Keratinocyte (primary cell): Measurements from ENCODE around the gene GGCX. TPM values are rescaled to one million over a fixed set of nuclear protein-coding genes. Genes with fewer than 3 reads are reported as not detected.

ENCODE experiments used
- DNase-seq: peaks from one replicate; pipeline ENCODE4 v3.0.0-alpha.2; 2011; ENCODE audit warnings: low read depth, missing footprints, low spot score
- FAIRE-seq: peaks from 2 replicates; lab custom pipeline; 2011; peaks lifted over from hg19 to GRCh38; lab: Jason Lieb, UNC
- H2AFZ ChIP-seq: 2 replicates; pipeline ENCODE4 v1.6.0; 2012; ENCODE audit warnings: low read length, control low read depth, inconsistent platforms; ENCODE audit not compliant: control insufficient read depth
- H3K27ac ChIP-seq: 2 replicates; pipeline ENCODE4 v1.5.1; 2011; ENCODE audit warnings: low read length; ENCODE audit not compliant: control insufficient read depth, insufficient read depth
- H3K27me3 ChIP-seq: 3 replicates; pipeline ENCODE4 v1.6.0; 2011; ENCODE audit warnings: low read length; ENCODE audit not compliant: control insufficient read depth, insufficient read depth; ENCODE audit errors: extremely low read depth
- H3K36me3 ChIP-seq, 2 experiments: 2 replicates in 1 of 2; 3 replicates in 1 of 2; pipeline ENCODE4 v1.5.1; 2011; ENCODE audit warnings: low read length in 2 of 2, mild to moderate bottlenecking in 1 of 2; ENCODE audit not compliant: control insufficient read depth in 2 of 2, insufficient read depth in 2 of 2; ENCODE audit errors: extremely low read depth in 1 of 2
- H3K4me1 ChIP-seq: 3 replicates; pipeline ENCODE4 v1.5.1; 2011; ENCODE audit warnings: low read length; ENCODE audit not compliant: control insufficient read depth, insufficient read depth; ENCODE audit errors: extremely low read depth
- H3K4me2 ChIP-seq: 3 replicates; pipeline ENCODE4 v1.6.0; 2011; ENCODE audit warnings: low read depth, low read length; ENCODE audit not compliant: control insufficient read depth, insufficient read depth; ENCODE audit errors: extremely low read depth
- H3K4me3 ChIP-seq, 3 experiments: fragments of 200-600 bp in 1 of 3; sonication (generic) in 1 of 3; 2 replicates in 2 of 3; 3 replicates in 1 of 3; pipeline ENCODE4 v1.5.1; 2011 to 2016; ENCODE audit warnings: low read length in 3 of 3, mild to moderate bottlenecking in 3 of 3, control low read depth in 2 of 3, inconsistent platforms in 1 of 3, low read depth in 1 of 3, mixed read lengths in 1 of 3, mixed run types in 1 of 3, moderate library complexity in 1 of 3; ENCODE audit not compliant: control insufficient read depth in 2 of 3, insufficient read depth in 2 of 3; ENCODE audit errors: extremely low read depth in 1 of 3
- H3K79me2 ChIP-seq: 2 replicates; pipeline ENCODE4 v1.6.0; 2012; ENCODE audit warnings: low read length; ENCODE audit not compliant: control insufficient read depth, insufficient read depth
- H3K9ac ChIP-seq: 3 replicates; pipeline ENCODE4 v1.6.0; 2011; ENCODE audit warnings: low read length; ENCODE audit not compliant: control insufficient read depth, insufficient read depth; ENCODE audit errors: extremely low read depth
- H3K9me1 ChIP-seq: 3 replicates; pipeline ENCODE4 v1.6.0; 2011; ENCODE audit warnings: low read length; ENCODE audit not compliant: control insufficient read depth, insufficient read depth; ENCODE audit errors: extremely low read depth
- H3K9me3 ChIP-seq: 2 replicates; pipeline ENCODE4 v1.5.1; 2012; ENCODE audit warnings: low read depth, low read length; ENCODE audit not compliant: control insufficient read depth
- H4K20me1 ChIP-seq: 3 replicates; pipeline ENCODE4 v1.6.0; 2011; ENCODE audit warnings: low read length; ENCODE audit not compliant: control insufficient read depth, insufficient read depth; ENCODE audit errors: extremely low read depth
- EZH2 ChIP-seq: IDR thresholded peaks from one replicate; pipeline ENCODE4 v1.6.1; 2012; ENCODE audit warnings: inconsistent platforms, mild to moderate bottlenecking, low read length, moderate library complexity
- dilution Hi-C: fragments of 300-500 bp; cut with MboI; formaldehyde crosslinking; loops from one replicate; pipeline ENCODE4 v1.7.0; 2020; ENCODE audit warnings: low sequenced_read_pairs; ENCODE audit not compliant: extremely low pct_ligation_motif_present
- polyA plus RNA-seq, 5 experiments: library from polyadenylated mRNA; depleted of rRNA in 3 of 5; stranded (reverse) in 3 of 5; stranded (forward) in 1 of 5; unstranded in 1 of 5; fragments of >200 nt; gene quantifications; 1 replicate in 1 of 5; 2 replicates in 3 of 5; 3 replicates in 1 of 5; pipeline versions ENCODE4 v1.2.1 to v1.2.3, GENCODE V29; 2011 to 2012; ENCODE audit warnings: missing spikeins in 2 of 5, low read depth in 1 of 5, low replicate concordance in 1 of 5
- TF ChIP-seq, protein P1 (sequence below), 3 experiments: IDR thresholded peaks in 1 of 3; conservative IDR thresholded peaks in 1 of 3; optimal IDR thresholded peaks in 1 of 3; 2 replicates in 2 of 3; 3 replicates in 1 of 3; pipeline versions ENCODE3 to v1.5.1; 2011; ENCODE audit warnings: low read length in 3 of 3, mild to moderate bottlenecking in 3 of 3, moderate library complexity in 2 of 3, control low read depth in 1 of 3, inconsistent platforms in 1 of 3; ENCODE audit not compliant: insufficient read depth in 2 of 3; ENCODE audit errors: extremely low read depth in 1 of 3

Gene GGCX
- polyA plus RNA-seq, 1 donor (not counting 4 experiments of a cell fraction or from before 2014, with no cell fraction given) = 34.3 TPM

GRCh38 chr2:85577386-85578242 is 16.3 kb upstream of the GGCX start, which contains the start of gene VAMP8:
TSS of gene VAMP8 (plus strand) at chr2:85577586. CDS start at chr2:85577647, 61 bp downstream.
- Histone ChIP-seq H3K9me1 (no peaks in the 10 kb centered on the region), H2AFZ (peak within 1 kb of the TSS; percentile 64), H4K20me1 (no peaks in the 10 kb centered on the region), H3K9me3 (no peaks in the 10 kb centered on the region), H3K9ac (peak within 1 kb of the TSS; percentile 74), H3K27me3 (no peaks in the 10 kb centered on the region), H3K36me3 (peaks cover 15 to 24% of the 10 kb centered on the region in 2 experiments), H3K4me1 (peaks cover 23% of the 10 kb centered on the region), H3K27ac (peak within 1 kb of the TSS; percentile 64), H3K79me2 (peaks cover 20% of the 10 kb centered on the region), H3K4me3 (peak within 1 kb of the TSS; percentile 74 to 94 (median 94)), H3K4me2 (peak within 1 kb of the TSS; percentile 99)
- FAIRE-seq (peak; percentile 66), DNase-seq (peak; percentile 62)
- TF ChIP-seq, protein P1, sequence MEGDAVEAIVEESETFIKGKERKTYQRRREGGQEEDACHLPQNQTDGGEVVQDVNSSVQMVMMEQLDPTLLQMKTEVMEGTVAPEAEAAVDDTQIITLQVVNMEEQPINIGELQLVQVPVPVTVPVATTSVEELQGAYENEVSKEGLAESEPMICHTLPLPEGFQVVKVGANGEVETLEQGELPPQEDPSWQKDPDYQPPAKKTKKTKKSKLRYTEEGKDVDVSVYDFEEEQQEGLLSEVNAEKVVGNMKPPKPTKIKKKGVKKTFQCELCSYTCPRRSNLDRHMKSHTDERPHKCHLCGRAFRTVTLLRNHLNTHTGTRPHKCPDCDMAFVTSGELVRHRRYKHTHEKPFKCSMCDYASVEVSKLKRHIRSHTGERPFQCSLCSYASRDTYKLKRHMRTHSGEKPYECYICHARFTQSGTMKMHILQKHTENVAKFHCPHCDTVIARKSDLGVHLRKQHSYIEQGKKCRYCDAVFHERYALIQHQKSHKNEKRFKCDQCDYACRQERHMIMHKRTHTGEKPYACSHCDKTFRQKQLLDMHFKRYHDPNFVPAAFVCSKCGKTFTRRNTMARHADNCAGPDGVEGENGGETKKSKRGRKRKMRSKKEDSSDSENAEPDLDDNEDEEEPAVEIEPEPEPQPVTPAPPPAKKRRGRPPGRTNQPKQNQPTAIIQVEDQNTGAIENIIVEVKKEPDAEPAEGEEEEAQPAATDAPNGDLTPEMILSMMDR (optimal IDR thresholded peaks at IDR 0.05 in 1 of 3, IDR thresholded peaks at IDR 0.05 in 1 of 3, conservative IDR thresholded peaks at IDR 0.05 in 1 of 3; ENCODE audit: extremely low read depth in 1 of 3, insufficient read depth in 2 of 3, low read length in 3 of 3) = no peak
- TF ChIP-seq EZH2 = no peak
- dilution Hi-C loops = no loop called here

GRCh38 chr2:85577063-85577385 is 15.7 kb upstream of the GGCX start:
- Histone ChIP-seq H3K36me3 (peaks cover 11 to 20% of the 10 kb centered on the region in 2 experiments), H3K4me1 (peaks cover 23% of the 10 kb centered on the region), H3K9me3 (no peaks in the 10 kb centered on the region), H3K9me1 (no peaks in the 10 kb centered on the region), H4K20me1 (no peaks in the 10 kb centered on the region), H3K79me2 (peaks cover 20% of the 10 kb centered on the region), H3K27ac (peak overlapping the region; percentile 64), H3K4me3 (peak overlapping the region in 2 of 3 experiments; percentile 94), H3K4me2 (peak overlapping the region; percentile 99), H2AFZ (peak overlapping the region; percentile 17), H3K9ac (peak overlapping the region; percentile 74), H3K27me3 (no peaks in the 10 kb centered on the region)
- DNase-seq (no peak), FAIRE-seq (no peak)
- dilution Hi-C loops = no loop called here
- TF ChIP-seq, protein P1 (optimal IDR thresholded peaks at IDR 0.05 in 1 of 3, IDR thresholded peaks at IDR 0.05 in 1 of 3, conservative IDR thresholded peaks at IDR 0.05 in 1 of 3; ENCODE audit: extremely low read depth in 1 of 3, insufficient read depth in 2 of 3, low read length in 3 of 3) = no peak
- no peak for TF ChIP-seq EZH2
